HG03045 (cell line): ENCODE data around the gene CYGB.
"Not testable (repeated sequence)": the region's sequence is repeated elsewhere in the genome, so short reads cannot be mapped to it uniquely, and the experiment has no call there.

Experiments
- ATAC-seq: cut with Tn5 transposase; IDR thresholded peaks from one replicate; pipeline ENCODE4 v1.9.1; 2021; ENCODE audit warnings: mild to moderate bottlenecking, moderate library complexity; ENCODE audit not compliant: unreplicated experiment

The CYGB gene

GRCh38 chr17:76524598-76525512 is 12.7 kb downstream of the CYGB start:
- ATAC-seq: no peak

- ATAC-seq: peak; percentile 45
These were observed 14.1 kb downstream of the CYGB start for GRCh38 chr17:76523084-76524037.

GRCh38 chr17:76521683-76522082 is 15.8 kb downstream of the CYGB start:
- ATAC-seq: not testable (repeated sequence)

- ATAC-seq: no peak
These were observed 16.2 kb downstream of the CYGB start for GRCh38 chr17:76521262-76521661.

GRCh38 chr17:76519048-76519966 is 18.2 kb downstream of the CYGB start:
- no peak for ATAC-seq

GRCh38 chr17:76517638-76518038 is 19.9 kb downstream of the CYGB start:
- no peak for ATAC-seq

- peak; percentile 44 for ATAC-seq
These were observed 22.1 kb downstream of the CYGB start for GRCh38 chr17:76515274-76515949.

GRCh38 chr17:76514355-76514754 is 23.2 kb downstream of the CYGB start:
- ATAC-seq: not testable (repeated sequence)

GRCh38 chr17:76513306-76513692 is 24.2 kb downstream of the CYGB start:
- ATAC-seq: no peak

GRCh38 chr17:76512366-76513305 is 24.9 kb downstream of the CYGB start:
- no peak for ATAC-seq

GRCh38 chr17:76511668-76512365 is 25.7 kb downstream of the CYGB start:
- ATAC-seq: no peak

- no peak for ATAC-seq
These were observed 26.7 kb downstream of the CYGB start for GRCh38 chr17:76510831-76511244.

- not testable (repeated sequence) for ATAC-seq
These were observed 28.9 kb downstream of the CYGB start for GRCh38 chr17:76508472-76509063.

- ATAC-seq: no peak
These were observed 30.8 kb downstream of the CYGB start for GRCh38 chr17:76506408-76507345.

- no peak for ATAC-seq
These were observed 33.4 kb downstream of the CYGB start for GRCh38 chr17:76504117-76504516.

GRCh38 chr17:76502341-76503211 is 34.9 kb downstream of the CYGB start:
- ATAC-seq: no peak
